GM19452 (cell line): ENCODE data around the gene NOS1AP.

Source experiments
- ATAC-seq: cut with Tn5 transposase; IDR thresholded peaks from one replicate; pipeline ENCODE4 v1.9.1; 2021; ENCODE audit not compliant: unreplicated experiment

Gene NOS1AP

GRCh38 chr1:162285149-162285561 is 215.7 kb downstream of the NOS1AP start:
- ATAC-seq: no peak

DNA sequence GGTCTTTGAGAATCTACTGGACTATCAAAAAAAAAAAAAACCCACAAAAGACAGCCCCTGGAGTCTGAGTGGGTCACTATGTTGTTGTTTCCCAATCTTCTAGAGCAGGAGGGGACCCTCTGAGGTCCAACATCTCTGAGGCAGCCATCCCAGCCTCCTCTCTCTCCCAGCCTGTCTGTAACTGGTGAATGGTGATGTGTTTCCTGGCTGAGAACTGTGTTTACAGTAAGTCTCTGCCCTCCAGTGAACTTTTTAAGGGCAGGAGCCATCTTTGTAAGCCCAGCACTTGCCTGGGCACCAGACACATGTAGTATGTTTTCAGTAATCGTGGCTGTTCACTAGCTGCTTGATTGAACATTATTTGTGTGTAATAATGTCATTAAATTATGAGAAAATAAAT is 221.5 kb downstream of the NOS1AP start:
- no peak for ATAC-seq

- no peak for ATAC-seq
Observed at GRCh38 chr1:162292422-162292849, 222.9 kb downstream of the NOS1AP start.

DNA sequence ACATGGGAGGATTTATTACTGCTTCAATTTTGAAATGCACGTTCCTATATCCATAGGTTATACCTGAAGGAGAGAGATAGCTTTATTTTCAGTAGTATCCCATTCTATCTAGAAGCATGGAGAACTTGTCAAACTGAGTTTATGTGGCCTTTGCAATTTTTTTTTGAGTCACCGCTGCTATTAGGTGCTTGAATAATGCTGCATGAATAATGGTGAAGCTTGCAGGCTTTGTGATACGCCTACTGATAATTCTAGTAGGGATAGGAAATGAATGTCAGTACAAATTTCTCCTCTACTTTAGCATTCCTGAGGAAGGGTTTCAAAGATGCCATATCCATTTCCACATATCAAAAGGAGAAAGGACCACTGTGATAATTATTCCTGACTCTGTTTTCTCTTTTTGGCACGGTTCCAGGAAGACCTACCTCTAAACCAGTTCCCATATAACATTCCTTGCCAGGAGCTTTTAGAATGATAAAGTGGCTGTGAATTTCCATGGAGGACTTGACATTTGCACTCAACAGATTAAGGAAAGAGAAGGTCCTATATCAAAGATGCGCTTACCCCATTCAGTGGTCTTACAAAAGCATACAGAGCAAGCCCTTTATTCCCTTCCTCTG is 223.7 kb downstream of the NOS1AP start:
- ATAC-seq: no peak

- ATAC-seq: no peak
Observed at GRCh38 chr1:162294015-162294414, 224.5 kb downstream of the NOS1AP start.

- no peak for ATAC-seq
Observed at GRCh38 chr1:162297208-162297607, 227.7 kb downstream of the NOS1AP start.

DNA sequence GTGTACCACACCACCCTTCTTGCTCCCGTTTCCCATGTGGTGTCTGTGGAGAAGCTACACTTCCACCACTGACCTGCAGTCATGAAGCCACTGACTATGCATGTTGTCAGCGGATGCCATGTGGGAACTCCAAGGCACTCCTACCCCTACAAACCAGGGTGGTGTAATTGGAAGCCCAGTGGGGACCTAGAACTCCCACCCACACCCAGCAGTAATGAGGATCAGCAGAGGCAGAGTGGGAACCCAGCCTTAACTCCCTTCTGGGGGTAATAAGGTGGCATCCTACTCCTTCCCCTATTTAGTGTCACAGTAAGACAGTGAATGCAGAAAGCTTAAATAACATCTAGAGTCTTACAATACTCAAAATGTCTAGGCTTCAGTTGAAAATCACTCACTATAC is 228.8 kb downstream of the NOS1AP start:
- ATAC-seq: no peak

GRCh38 chr1:162299018-162299417 is 229.5 kb downstream of the NOS1AP start:
- no peak for ATAC-seq

- no peak for ATAC-seq
Observed at GRCh38 chr1:162300057-162300917, 230.8 kb downstream of the NOS1AP start.

- ATAC-seq: no peak
Observed at GRCh38 chr1:162301696-162302095, 232.2 kb downstream of the NOS1AP start.

- ATAC-seq: no peak
Observed at GRCh38 chr1:162302306-162303003, 233.0 kb downstream of the NOS1AP start.

GRCh38 chr1:162303004-162303344 is 233.5 kb downstream of the NOS1AP start:
- no peak for ATAC-seq

DNA sequence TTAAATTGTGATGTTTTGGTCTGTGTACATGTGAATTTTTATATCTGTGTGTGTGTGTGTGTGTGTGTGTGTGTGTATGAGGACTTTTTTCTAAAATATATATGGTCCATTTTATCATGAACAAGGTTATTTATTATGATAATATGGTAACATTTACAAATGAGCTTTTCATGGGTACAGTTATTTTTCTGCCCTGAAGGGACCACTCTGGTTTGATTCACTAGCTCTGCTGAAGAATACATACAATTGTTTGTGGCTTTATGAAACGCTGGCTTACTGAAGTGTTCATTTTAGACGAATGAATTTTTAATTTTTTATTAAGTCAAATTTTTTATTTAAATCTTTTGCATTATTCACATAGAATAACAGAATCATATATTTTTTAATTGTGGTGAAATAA is 235.2 kb downstream of the NOS1AP start:
- no peak for ATAC-seq

GRCh38 chr1:162305969-162306368 is 236.5 kb downstream of the NOS1AP start:
- no peak for ATAC-seq

DNA sequence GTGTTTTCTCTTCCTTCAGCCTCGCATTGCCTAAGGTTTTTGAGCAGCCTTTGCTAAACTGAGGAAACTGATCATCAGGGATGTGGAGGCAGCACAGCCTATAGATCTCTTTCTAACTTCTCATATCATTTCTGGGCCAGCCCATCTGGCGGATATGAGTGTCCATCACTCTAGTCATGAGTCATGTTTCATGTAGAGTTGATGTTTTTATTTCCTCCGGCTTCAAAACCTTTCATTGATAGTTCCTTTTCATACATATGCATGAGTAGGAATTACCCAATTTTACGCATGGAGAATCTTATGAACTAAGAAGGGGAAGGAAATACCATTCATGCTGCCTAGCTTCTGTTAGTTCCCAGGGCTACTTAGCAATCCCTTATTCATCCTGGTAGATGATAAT is 240.8 kb downstream of the NOS1AP start:
- no peak for ATAC-seq

DNA sequence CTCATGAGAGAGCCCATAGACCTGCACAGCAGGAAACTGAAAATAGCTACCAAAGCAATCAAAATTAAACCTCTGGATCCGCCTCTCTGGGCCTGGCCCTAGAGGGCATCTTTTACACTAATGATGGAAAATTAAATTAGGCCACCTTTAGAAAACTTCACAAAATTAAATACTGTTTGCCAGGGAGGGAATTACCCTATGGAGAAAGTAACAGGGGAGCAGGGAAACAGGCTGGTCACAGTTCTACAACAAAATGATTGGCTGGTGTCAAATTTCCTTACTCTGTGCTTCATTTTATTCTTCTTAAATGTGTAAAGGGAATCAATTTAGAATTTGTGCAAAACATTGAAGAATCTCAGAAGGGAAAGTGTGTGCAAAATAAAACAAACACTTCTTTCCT is 244.7 kb downstream of the NOS1AP start:
- no peak for ATAC-seq

GRCh38 chr1:162315673-162316072 is 246.2 kb downstream of the NOS1AP start:
- ATAC-seq: no peak

DNA sequence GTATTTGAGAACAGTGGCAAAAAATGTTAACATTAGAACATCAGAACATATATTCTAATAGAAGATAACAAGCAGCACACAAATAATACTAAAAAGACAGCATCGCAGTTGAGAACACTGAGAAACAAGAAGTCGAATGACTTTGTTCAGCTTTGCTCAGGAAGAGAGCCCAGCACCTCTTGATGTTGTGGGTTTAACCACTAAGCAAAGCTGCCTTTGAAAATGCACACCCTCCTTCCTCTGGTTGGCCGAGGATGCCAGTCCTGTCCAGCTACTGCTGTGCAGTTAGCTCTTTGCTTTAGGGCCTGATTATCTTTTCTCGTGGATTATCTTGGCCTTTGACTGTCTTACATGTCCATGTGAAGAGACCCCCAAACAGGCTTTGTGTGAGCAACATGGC is 246.7 kb downstream of the NOS1AP start:
- ATAC-seq: no peak

- ATAC-seq: no peak
Observed at GRCh38 chr1:162317621-162318020, 248.1 kb downstream of the NOS1AP start.

DNA sequence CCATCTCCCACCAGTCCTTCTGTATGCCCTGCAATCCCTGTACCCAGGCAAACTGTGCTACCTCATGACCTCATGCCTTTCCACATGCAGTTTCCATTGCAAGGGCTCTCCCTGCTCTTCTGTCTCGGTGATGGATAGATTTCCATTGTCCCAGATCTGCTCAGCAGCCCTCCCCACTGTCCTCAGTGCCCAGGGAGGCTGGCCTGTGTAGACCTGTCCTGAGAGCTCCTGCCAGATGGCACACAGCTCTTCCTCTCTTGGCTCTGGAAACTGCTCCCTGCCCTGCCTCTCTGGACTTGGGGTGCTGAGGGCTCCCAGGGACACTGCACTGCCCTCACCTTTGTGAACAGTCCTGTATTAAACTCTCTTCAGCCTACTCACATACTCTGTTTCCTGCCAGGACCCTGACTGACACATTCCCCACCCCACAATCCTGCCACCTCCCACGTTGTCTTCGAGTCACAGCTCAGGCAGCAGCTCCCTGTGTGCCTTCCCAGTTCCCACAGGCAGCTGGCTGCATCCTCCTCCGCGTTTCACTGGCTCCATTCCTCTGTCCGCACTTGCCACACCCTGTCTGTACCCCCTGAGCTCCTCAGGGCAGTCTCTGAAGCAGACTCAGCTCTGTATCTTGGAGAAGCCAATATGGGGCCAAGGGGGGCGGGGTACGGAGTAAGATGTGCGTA is 250.1 kb downstream of the NOS1AP start:
- ATAC-seq: no peak

GRCh38 chr1:162321809-162322422 is 252.4 kb downstream of the NOS1AP start:
- ATAC-seq: no peak
